ENCODE measurements around the gene IL17REL.

Gene IL17REL

GRCh38 chr22:49966041-49966773 is 46.4 kb downstream of the IL17REL start:
- TF ChIP-seq CTCF (IDR thresholded peaks at IDR 0.05; ENCODE audit: control extremely low read depth, extremely low read depth, low read depth, missing control alignments): no peak
- DNase-seq (ENCODE audit: extremely low spot score): no peak
- ChIA-PET CTCF (interaction anchor here (1.4 to 6.0 kb wide), 2 partner anchors 30 to 36 kb away, joined by 6 to 32 read pairs; no protein-coding TSS in a partner anchor), POLR2A (interaction anchor here (0.8 kb wide), 1 partner anchor 35 kb away, joined by 3 read pairs; no protein-coding TSS in a partner anchor)

- DNase-seq (ENCODE audit: extremely low spot score): no peak
- TF ChIP-seq CTCF (IDR thresholded peaks at IDR 0.05; ENCODE audit: control extremely low read depth, extremely low read depth, low read depth, missing control alignments): no peak
- ChIA-PET POLR2A (no interaction called here), CTCF (no interaction called here)
Measured at GRCh38 chr22:49965091-49966040, 47.2 kb downstream of the IL17REL start.

GRCh38 chr22:49964136-49965090 is 48.2 kb downstream of the IL17REL start:
- no peak for DNase-seq (ENCODE audit: extremely low spot score)
- TF ChIP-seq CTCF (IDR thresholded peaks at IDR 0.05; ENCODE audit: control extremely low read depth, extremely low read depth, low read depth, missing control alignments): no peak
- ChIA-PET CTCF (no interaction called here), POLR2A (no interaction called here)

GRCh38 chr22:49963647-49964026 is 48.9 kb downstream of the IL17REL start:
- DNase-seq (ENCODE audit: extremely low spot score): no peak
- POLR2A ChIA-PET: no interaction called here
- TF ChIP-seq CTCF (IDR thresholded peaks at IDR 0.05; ENCODE audit: control extremely low read depth, extremely low read depth, low read depth, missing control alignments): no peak
- CTCF ChIA-PET: interaction anchor here (1.1 to 1.7 kb wide), 2 partner anchors 8 to 33 kb away, joined by 4 to 10 read pairs; no protein-coding TSS in a partner anchor

GRCh38 chr22:49962751-49963646 is 49.6 kb downstream of the IL17REL start:
- CTCF ChIA-PET: interaction anchor here (1.0 to 1.7 kb wide), 4 partner anchors 9 to 32 kb away, joined by 3 to 10 read pairs (median 4); no protein-coding TSS in a partner anchor
- no peak for TF ChIP-seq CTCF (IDR thresholded peaks at IDR 0.05; ENCODE audit: control extremely low read depth, extremely low read depth, low read depth, missing control alignments)
- DNase-seq (ENCODE audit: extremely low spot score): no peak
- POLR2A ChIA-PET: interaction anchor here (0.6 to 2.2 kb wide), 6 partner anchors 8 to 545 kb away, joined by 4 to 10 read pairs (median 6); partner anchors contain the start of gene LMF2

Measured in GM10248 (cell line).